Astrocyte (in vitro differentiated cells and primary cell): ENCODE results near the gene EPS8L3. TPM values are rescaled to one million over a fixed set of nuclear protein-coding genes. Genes with fewer than 3 reads are reported as not detected.

Experiments used
- DNase-seq: peaks from one replicate; pipeline ENCODE4 v3.0.0-alpha.2; 2010; ENCODE audit warnings: low read depth
- FAIRE-seq: peaks from 2 replicates; lab custom pipeline; 2011; peaks lifted over from hg19 to GRCh38; lab: Jason Lieb, UNC
- H2AFZ ChIP-seq: 2 replicates; pipeline ENCODE4 v1.6.0; 2012; ENCODE audit warnings: low read depth, low read length, inconsistent platforms
- H3K27ac ChIP-seq: 2 replicates; pipeline ENCODE4 v1.5.1; 2011; ENCODE audit warnings: low read depth, low read length, inconsistent platforms
- H3K27me3 ChIP-seq: 2 replicates; pipeline ENCODE4 v1.6.0; 2011; ENCODE audit warnings: low read length, inconsistent platforms; ENCODE audit not compliant: insufficient read depth
- H3K36me3 ChIP-seq: 2 replicates; pipeline ENCODE4 v1.5.1; 2011; ENCODE audit warnings: low read length, inconsistent platforms; ENCODE audit not compliant: insufficient read depth
- H3K4me1 ChIP-seq: 2 replicates; pipeline ENCODE4 v1.5.1; 2011; ENCODE audit warnings: low read length, inconsistent platforms; ENCODE audit not compliant: insufficient read depth
- H3K4me2 ChIP-seq: 2 replicates; pipeline ENCODE4 v1.6.0; 2012; ENCODE audit warnings: low read length, inconsistent platforms
- H3K4me3 ChIP-seq: 2 replicates; pipeline ENCODE4 v1.5.1; 2011; ENCODE audit warnings: low read depth, mild to moderate bottlenecking, low read length, inconsistent platforms; ENCODE audit not compliant: insufficient read depth
- H3K79me2 ChIP-seq: 2 replicates; pipeline ENCODE4 v1.6.0; 2012; ENCODE audit warnings: mild to moderate bottlenecking, low read length, inconsistent platforms; ENCODE audit not compliant: insufficient read depth
- H3K9ac ChIP-seq: 2 replicates; pipeline ENCODE4 v1.6.0; 2012; ENCODE audit warnings: mild to moderate bottlenecking, low read length, inconsistent platforms
- H3K9me3 ChIP-seq: 2 replicates; pipeline ENCODE4 v1.5.1; 2012; ENCODE audit warnings: low read depth, mild to moderate bottlenecking, low read length, inconsistent platforms; ENCODE audit not compliant: insufficient read depth
- H4K20me1 ChIP-seq: 2 replicates; pipeline ENCODE4 v1.6.0; 2012; ENCODE audit warnings: low read length, inconsistent platforms; ENCODE audit not compliant: insufficient read depth
- H3K27ac Mint-ChIP-seq: one replicate; pipeline ENCODE4 v1.8.0; 2021; ENCODE audit warnings: mild to moderate bottlenecking, mixed read lengths; ENCODE audit not compliant: unreplicated experiment
- H3K27me3 Mint-ChIP-seq: one replicate; pipeline ENCODE4 v1.8.0; 2021; ENCODE audit warnings: low read depth, mixed read lengths; ENCODE audit not compliant: unreplicated experiment
- H3K36me3 Mint-ChIP-seq: one replicate; pipeline ENCODE4 v1.8.0; 2021; ENCODE audit warnings: low read depth, mixed read lengths; ENCODE audit not compliant: unreplicated experiment
- H3K4me1 Mint-ChIP-seq: one replicate; pipeline ENCODE4 v1.8.0; 2021; ENCODE audit warnings: low read depth, mixed read lengths; ENCODE audit not compliant: unreplicated experiment
- H3K4me3 Mint-ChIP-seq: one replicate; pipeline ENCODE4 v1.8.0; 2021; ENCODE audit warnings: mild to moderate bottlenecking, moderate library complexity, mixed read lengths; ENCODE audit not compliant: unreplicated experiment
- H3K9me3 Mint-ChIP-seq: one replicate; pipeline ENCODE4 v1.8.0; 2021; ENCODE audit warnings: mild to moderate bottlenecking, mixed read lengths; ENCODE audit not compliant: unreplicated experiment
- CTCF ChIP-seq: IDR thresholded peaks from 2 replicates; pipeline ENCODE4 v1.5.1; 2011; ENCODE audit warnings: low read depth, mild to moderate bottlenecking, inconsistent platforms, low read length, moderate library complexity; ENCODE audit not compliant: insufficient read depth
- EZH2 ChIP-seq: IDR thresholded peaks from 2 replicates; pipeline ENCODE4 v1.6.1; 2012; ENCODE audit warnings: mild to moderate bottlenecking, low read length, inconsistent platforms; ENCODE audit not compliant: insufficient read depth
- total RNA-seq: library from RNA; stranded (reverse); gene quantifications from 2 replicates; pipeline ENCODE4 v1.2.1, GENCODE V29; 2021

EPS8L3 gene
- total RNA-seq, 1 donor from 2014 or later, result not detected

- Histone ChIP-seq H3K4me3 (peak overlapping the region; percentile 72), H3K4me2 (peak overlapping the region; percentile 94), H3K9ac (peak overlapping the region; percentile 87), H3K27ac (peak overlapping the region; percentile 44), H4K20me1 (no peaks in the 10 kb centered on the region), H3K36me3 (peaks cover 4% of the 10 kb centered on the region), H3K79me2 (peaks cover 2% of the 10 kb centered on the region), H2AFZ (peak overlapping the region; percentile 98), H3K27me3 (no peaks in the 10 kb centered on the region), H3K9me3 (no peaks in the 10 kb centered on the region), H3K4me1 (peaks cover 7% of the 10 kb centered on the region)
- H3K4me1 Mint-ChIP-seq, result no peaks in the 10 kb centered on the region
- peaks cover 5% of the 10 kb centered on the region for H3K9me3 Mint-ChIP-seq
- FAIRE-seq, result no peak
- no peak overlapping the region for H3K27ac Mint-ChIP-seq
- DNase-seq, result peak; percentile 47
- H3K27me3 Mint-ChIP-seq, result peaks cover 52% of the 10 kb centered on the region
- TF ChIP-seq CTCF (no peak), EZH2 (no peak)
- H3K36me3 Mint-ChIP-seq, result peaks cover 17% of the 10 kb centered on the region
- H3K4me3 Mint-ChIP-seq, result peak overlapping the region; percentile 86
These were observed 23.7 kb downstream of the EPS8L3 start for GRCh38 chr1:109739738-109740614.

- H3K36me3 ChIP-seq, result peaks cover 4% of the 10 kb centered on the region
- no peaks in the 10 kb centered on the region for H3K27me3 ChIP-seq
- Mint-ChIP-seq H3K27me3 (peaks cover 25% of the 10 kb centered on the region), H3K4me3 (no peak overlapping the region), H3K36me3 (peaks cover 24% of the 10 kb centered on the region), H3K27ac (no peak overlapping the region), H3K4me1 (peaks cover 7% of the 10 kb centered on the region), H3K9me3 (peaks cover 2% of the 10 kb centered on the region)
- no peaks in the 10 kb centered on the region for H3K79me2 ChIP-seq
- H3K4me3 ChIP-seq, result no peak overlapping the region
- no peaks in the 10 kb centered on the region for H4K20me1 ChIP-seq
- H3K4me2 ChIP-seq, result no peak overlapping the region
- no peak overlapping the region for H2AFZ ChIP-seq
- H3K27ac ChIP-seq, result no peak overlapping the region
- DNase-seq (no peak), FAIRE-seq (no peak)
- no peaks in the 10 kb centered on the region for H3K9me3 ChIP-seq
- no peak for TF ChIP-seq CTCF
- TF ChIP-seq EZH2, result no peak
- H3K9ac ChIP-seq, result no peak overlapping the region
- peaks cover 9% of the 10 kb centered on the region for H3K4me1 ChIP-seq
These were observed 30.4 kb downstream of the EPS8L3 start for GRCh38 chr1:109733236-109733870.
